Endothelial cell of umbilical vein (primary cell): Measurements from ENCODE around the gene ZMIZ1. TPM values are rescaled to one million over a fixed set of nuclear protein-coding genes. Genes with fewer than 3 reads are reported as not detected.

Experiments used
- BruUV-seq: library from RNA; stranded (reverse); fragments of 400-500 nt; replicated peaks from 2 replicates; lab custom pipeline; 2021; lab: Mats Ljungman, UMichigan
- CTCF ChIA-PET: fragments of 300-600, 350-600 bp; sonication (Branson Sonifier 250); formaldehyde crosslinking; loops from one replicate; lab custom pipeline; 2021; ENCODE audit warnings: antibody characterized with exemption, inconsistent platforms; lab: Charles Lee
- POLR2A ChIA-PET: fragments of 300-600, 350-600 bp; sonication (Branson Sonifier 250); formaldehyde crosslinking; loops from one replicate; lab custom pipeline; 2021; ENCODE audit warnings: antibody characterized with exemption, inconsistent platforms; lab: Charles Lee
- DNase-seq: peaks from one replicate; pipeline ENCODE4 v3.0.0-alpha.2; 2011; ENCODE audit warnings: low read depth, low spot score
- FAIRE-seq: peaks from 2 replicates; lab custom pipeline; 2011; peaks lifted over from hg19 to GRCh38; lab: Jason Lieb, UNC
- H2AFZ ChIP-seq: 2 replicates; pipeline ENCODE4 v1.6.0; 2012; ENCODE audit warnings: low read depth, low read length, control low read depth, inconsistent platforms
- H3K27ac ChIP-seq: 2 replicates; pipeline ENCODE4 v1.5.1; 2011; ENCODE audit warnings: low read depth, mild to moderate bottlenecking, control low read depth, low read length, moderate library complexity; ENCODE audit not compliant: insufficient read depth
- H3K27me3 ChIP-seq, 2 experiments: 2 replicates each; pipeline versions ENCODE4 v1.6.0 to v1.6.1; 2011; ENCODE audit warnings: low read length in 2 of 2, mixed read lengths in 1 of 2; ENCODE audit not compliant: control insufficient read depth in 2 of 2, insufficient read depth in 2 of 2
- H3K36me3 ChIP-seq, 2 experiments: 2 replicates in 1 of 2; 3 replicates in 1 of 2; pipeline ENCODE4 v1.5.1; 2011; ENCODE audit warnings: low read length in 2 of 2, mild to moderate bottlenecking in 1 of 2, moderate library complexity in 1 of 2; ENCODE audit not compliant: control insufficient read depth in 2 of 2, insufficient read depth in 2 of 2; ENCODE audit errors: extremely low read depth in 1 of 2
- H3K4me1 ChIP-seq: 3 replicates; pipeline ENCODE4 v1.5.1; 2011; ENCODE audit warnings: mild to moderate bottlenecking, low read length; ENCODE audit not compliant: control insufficient read depth, insufficient read depth; ENCODE audit errors: extremely low read depth
- H3K4me2 ChIP-seq: 2 replicates; pipeline ENCODE4 v1.6.1; 2011; ENCODE audit warnings: low read length, control low read depth, mixed read lengths; ENCODE audit not compliant: insufficient read depth
- H3K4me3 ChIP-seq, 3 experiments: fragments of 200-600 bp in 1 of 3; sonication (generic), shearing (Covaris generic) in 1 of 3; replicated peaks in 1 of 3; 2 replicates each; pipeline ENCODE4 v1.5.1; 2011 to 2016; ENCODE audit warnings: control low read depth in 3 of 3, low read length in 3 of 3, mild to moderate bottlenecking in 2 of 3, inconsistent platforms in 1 of 3, low read depth in 1 of 3, moderate library complexity in 1 of 3; ENCODE audit not compliant: insufficient read depth in 1 of 3
- H3K79me2 ChIP-seq: 2 replicates; pipeline ENCODE4 v1.6.0; 2012; ENCODE audit warnings: low read length, inconsistent platforms; ENCODE audit not compliant: control insufficient read depth, insufficient read depth
- H3K9ac ChIP-seq: replicated peaks from 2 replicates; pipeline ENCODE3; 2011; ENCODE audit warnings: low read length, control low read depth; ENCODE audit not compliant: insufficient read depth; ENCODE audit errors: extremely low read depth
- H3K9me1 ChIP-seq: replicated peaks from 3 replicates; pipeline ENCODE4 v1.6.0; 2011; ENCODE audit warnings: mild to moderate bottlenecking, low read length; ENCODE audit not compliant: control insufficient read depth, insufficient read depth; ENCODE audit errors: extremely low read depth
- H3K9me3 ChIP-seq: replicated peaks from 2 replicates; pipeline ENCODE4 v1.5.1; 2012; ENCODE audit warnings: low read length, inconsistent platforms; ENCODE audit not compliant: control insufficient read depth, insufficient read depth
- H4K20me1 ChIP-seq: replicated peaks from 2 replicates; pipeline ENCODE3; 2011; ENCODE audit warnings: mild to moderate bottlenecking, low read length; ENCODE audit not compliant: control insufficient read depth, insufficient read depth; ENCODE audit errors: extremely low read depth
- EZH2 ChIP-seq: IDR thresholded peaks from 2 replicates; pipeline ENCODE4 v1.6.1; 2012; ENCODE audit warnings: borderline replicate concordance, low read depth, mild to moderate bottlenecking, moderate library complexity, low read length, inconsistent platforms; ENCODE audit not compliant: severe bottlenecking
- FOS ChIP-seq: IDR thresholded peaks from 2 replicates; pipeline ENCODE4 v1.6.1; 2011; ENCODE audit warnings: mild to moderate bottlenecking, low read length, moderate library complexity, borderline replicate concordance; ENCODE audit not compliant: insufficient read depth
- GATA2 ChIP-seq: IDR thresholded peaks from 2 replicates; pipeline ENCODE4 v1.7.0; 2011; ENCODE audit warnings: low read depth, mild to moderate bottlenecking, moderate library complexity, mixed read lengths, low read length; ENCODE audit not compliant: insufficient read length, insufficient read depth
- JUN ChIP-seq: IDR thresholded peaks from 2 replicates; pipeline ENCODE4 v1.6.1; 2011; ENCODE audit warnings: borderline replicate concordance, low read depth; ENCODE audit not compliant: insufficient read length, insufficient read depth
- MYC ChIP-seq: IDR thresholded peaks from one replicate; pipeline ENCODE4 v1.6.1; 2011; ENCODE audit warnings: mild to moderate bottlenecking, low read depth, low read length
- POLR2A ChIP-seq: IDR thresholded peaks from 2 replicates; pipeline ENCODE4 v1.6.1; 2012; ENCODE audit warnings: low read depth, mild to moderate bottlenecking, control low read depth, low read length
- POLR2AphosphoS5 ChIP-seq: IDR thresholded peaks from 2 replicates; pipeline ENCODE4 v1.6.1; 2012; ENCODE audit warnings: low read depth, mild to moderate bottlenecking, control low read depth, low read length, moderate library complexity; ENCODE audit not compliant: insufficient read depth
- dilution Hi-C: fragments of 300-500 bp; cut with MboI; formaldehyde crosslinking; loops from one replicate; pipeline ENCODE4 v1.15.0; 2019; ENCODE audit warnings: low sequenced_read_pairs; ENCODE audit not compliant: extremely low pct_ligation_motif_present
- intact Hi-C: fragments of 100-400 bp; cut with micrococcal nuclease; formaldehyde crosslinking; loops from one replicate; pipeline ENCODE4 v1.10.0; 2022
- polyA plus RNA-seq, 4 experiments: library from polyadenylated mRNA; depleted of rRNA in 3 of 4; stranded (reverse) in 3 of 4; unstranded in 1 of 4; fragments of >200 nt; gene quantifications; 2 replicates each; pipeline versions ENCODE4 v1.2.1 to v1.2.3, GENCODE V29; 2011 to 2012; ENCODE audit warnings: missing spikeins in 1 of 4
- total RNA-seq: library from RNA; stranded (reverse); gene quantifications from 2 replicates; pipeline ENCODE4 v1.2.3, GENCODE V29; 2021
- TF ChIP-seq, protein P1 (sequence below), 2 donors: IDR thresholded peaks; 1 replicate in 1 of 2; 2 replicates in 1 of 2; pipeline ENCODE4 v1.5.1; 2011; ENCODE audit warnings: low read length in 2 of 2, mild to moderate bottlenecking in 2 of 2, moderate library complexity in 2 of 2, control low read depth in 1 of 2, inconsistent platforms in 1 of 2, low read depth in 1 of 2; ENCODE audit not compliant: insufficient read depth in 1 of 2; ENCODE audit errors: extremely low read depth in 1 of 2
- TF ChIP-seq, protein P2 (sequence below): IDR thresholded peaks from 2 replicates; pipeline ENCODE4 v1.6.1; 2011; ENCODE audit not compliant: insufficient read depth, insufficient read length

Gene ZMIZ1
- total and polyA plus RNA-seq, 2 donors (not counting 3 experiments of a cell fraction or from before 2014, with no cell fraction given), result 12.5 to 46.7 TPM

GRCh38 chr10:79300711-79301110, 231.9 kb downstream of the ZMIZ1 start:
- dilution Hi-C loops (no loop called here), intact Hi-C loops (no loop called here)
- Histone ChIP-seq H4K20me1 (no peaks in the 10 kb centered on the region), H3K36me3 (peaks cover 8 to 81% of the 10 kb centered on the region in 2 experiments), H3K79me2 (no peaks in the 10 kb centered on the region), H3K4me3 (no peak overlapping the region), H2AFZ (no peak overlapping the region), H3K4me2 (no peak overlapping the region), H3K27ac (no peak overlapping the region), H3K4me1 (no peaks in the 10 kb centered on the region), H3K9ac (no peak overlapping the region), H3K27me3 (no peaks in the 10 kb centered on the region), H3K9me1 (no peaks in the 10 kb centered on the region), H3K9me3 (no peaks in the 10 kb centered on the region)
- ChIA-PET CTCF (no interaction called here), POLR2A (no interaction called here)
- TF ChIP-seq, protein P1, sequence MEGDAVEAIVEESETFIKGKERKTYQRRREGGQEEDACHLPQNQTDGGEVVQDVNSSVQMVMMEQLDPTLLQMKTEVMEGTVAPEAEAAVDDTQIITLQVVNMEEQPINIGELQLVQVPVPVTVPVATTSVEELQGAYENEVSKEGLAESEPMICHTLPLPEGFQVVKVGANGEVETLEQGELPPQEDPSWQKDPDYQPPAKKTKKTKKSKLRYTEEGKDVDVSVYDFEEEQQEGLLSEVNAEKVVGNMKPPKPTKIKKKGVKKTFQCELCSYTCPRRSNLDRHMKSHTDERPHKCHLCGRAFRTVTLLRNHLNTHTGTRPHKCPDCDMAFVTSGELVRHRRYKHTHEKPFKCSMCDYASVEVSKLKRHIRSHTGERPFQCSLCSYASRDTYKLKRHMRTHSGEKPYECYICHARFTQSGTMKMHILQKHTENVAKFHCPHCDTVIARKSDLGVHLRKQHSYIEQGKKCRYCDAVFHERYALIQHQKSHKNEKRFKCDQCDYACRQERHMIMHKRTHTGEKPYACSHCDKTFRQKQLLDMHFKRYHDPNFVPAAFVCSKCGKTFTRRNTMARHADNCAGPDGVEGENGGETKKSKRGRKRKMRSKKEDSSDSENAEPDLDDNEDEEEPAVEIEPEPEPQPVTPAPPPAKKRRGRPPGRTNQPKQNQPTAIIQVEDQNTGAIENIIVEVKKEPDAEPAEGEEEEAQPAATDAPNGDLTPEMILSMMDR (IDR thresholded peaks at IDR 0.05; ENCODE audit: extremely low read depth in 1 of 2, insufficient read depth in 1 of 2, low read depth in 1 of 2, low read length in 2 of 2), result no peak
- TF ChIP-seq GATA2 (no peak), POLR2A (no peak), JUN (no peak), POLR2AphosphoS5 (no peak), EZH2 (no peak), FOS (no peak), MYC (no peak)
- TF ChIP-seq, protein P2, sequence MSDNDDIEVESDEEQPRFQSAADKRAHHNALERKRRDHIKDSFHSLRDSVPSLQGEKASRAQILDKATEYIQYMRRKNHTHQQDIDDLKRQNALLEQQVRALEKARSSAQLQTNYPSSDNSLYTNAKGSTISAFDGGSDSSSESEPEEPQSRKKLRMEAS, result no peak
- FAIRE-seq (no peak), DNase-seq (no peak)
- BruUV-seq, result no TSS peak
